ENCODE data around the gene FOXD3.

DNA sequence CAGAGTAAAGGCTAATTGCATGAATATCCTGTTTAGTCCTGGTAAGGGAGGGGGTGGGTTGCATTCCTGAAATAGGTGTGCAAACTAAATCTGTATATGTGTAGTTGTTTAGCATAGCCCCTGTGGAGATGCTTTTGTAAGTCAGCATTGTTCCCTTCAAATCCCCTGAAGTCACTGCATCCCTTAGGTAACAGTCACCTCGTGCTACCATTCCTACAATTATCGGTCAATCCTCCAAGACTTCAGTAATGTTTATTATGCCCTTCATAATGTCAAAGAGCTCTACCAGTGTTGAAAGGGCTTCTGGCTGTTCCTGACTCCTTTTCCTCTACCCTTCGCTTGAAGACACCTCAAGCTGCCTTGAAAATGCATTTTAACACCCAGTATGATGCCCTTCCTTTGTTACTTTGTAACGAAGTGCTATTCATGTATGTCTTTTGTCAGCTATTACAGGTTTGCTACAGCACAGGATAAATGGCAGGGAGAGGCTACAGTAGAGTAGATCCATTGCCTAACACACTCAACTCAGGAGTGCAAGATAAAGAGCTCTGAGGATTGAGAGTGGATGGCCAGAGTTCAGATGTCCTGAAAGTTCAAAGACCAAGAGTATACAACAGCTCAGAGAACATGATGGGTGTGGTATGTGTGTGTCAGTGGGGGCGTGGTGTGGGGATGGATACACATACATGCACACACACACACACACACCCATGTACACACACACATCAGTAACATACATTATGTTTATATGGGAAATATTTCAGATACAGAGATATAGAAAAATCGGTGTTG lies 27.4 kb upstream of the FOXD3 start:
- no peak for TF ChIP-seq YY1 (IDR thresholded peaks at IDR 0.05; ENCODE audit: insufficient read depth, insufficient read length)
- no peak for TF ChIP-seq ZNF274 (IDR thresholded peaks at IDR 0.05; ENCODE audit: low read depth, low read length)
- TF ChIP-seq SUZ12 (IDR thresholded peaks at IDR 0.05; ENCODE audit: extremely low read depth, insufficient read depth, insufficient read length) = no peak
